Stimulated activated CD4-positive, alpha-beta T cell treated with anti-CD3 and anti-CD28 coated beads, TNF-alpha, amount 100 ng/mL, for 24 hours (primary cell): ENCODE measurements around the gene TGFB1.
"Not testable (repeated sequence)": the region's sequence is repeated elsewhere in the genome, so short reads cannot be mapped to it uniquely, and the experiment has no call there.

ENCODE experiments used
- DNase-seq, 3 experiments: peaks; one replicate each; pipeline ENCODE4 v3.0.0-alpha.2; 2020; ENCODE audit warnings: low read depth in 3 of 3

TGFB1 gene

DNA sequence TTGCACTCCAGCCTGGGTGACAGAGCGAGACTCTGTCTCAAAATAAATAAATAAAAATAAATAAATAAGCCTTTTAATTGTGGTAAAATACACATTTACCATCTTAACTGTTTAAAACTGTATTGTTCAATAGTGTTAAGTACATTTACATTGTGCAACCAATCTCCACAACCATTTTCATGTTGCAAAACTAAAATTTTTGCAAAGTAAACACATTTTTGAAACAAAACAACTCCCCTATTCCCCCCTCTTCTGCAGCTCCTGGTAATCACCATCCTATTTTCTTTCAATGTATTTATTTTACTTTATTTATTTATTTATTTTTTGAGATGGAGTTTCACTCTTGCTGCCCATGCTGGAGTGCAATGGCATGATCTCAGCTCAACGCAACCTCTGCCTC is 16.0 kb upstream of the TGFB1 start:
- DNase-seq: no peak

DNA sequence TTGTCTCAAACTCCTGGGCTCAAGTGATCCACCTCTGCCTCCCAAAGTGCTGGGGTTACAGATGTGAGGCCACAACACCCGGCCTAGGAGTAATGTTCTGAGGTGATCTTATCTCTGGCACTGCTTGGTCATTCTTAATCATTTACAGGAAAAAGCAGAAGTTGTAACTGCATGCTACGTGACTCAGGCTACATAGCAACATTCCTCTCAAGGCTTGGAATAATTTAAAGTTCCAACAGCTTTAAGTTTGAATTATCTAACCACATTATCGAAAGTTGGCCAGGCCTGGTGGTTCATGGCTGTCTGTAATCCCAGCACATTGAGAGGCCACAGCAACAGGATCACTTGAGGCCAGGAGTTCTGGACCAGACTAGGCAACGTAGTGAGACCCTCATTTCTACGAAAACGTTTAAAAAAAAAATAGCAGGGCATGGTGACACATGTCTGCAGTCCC is 14.2 kb upstream of the TGFB1 start:
- DNase-seq: no peak

DNA sequence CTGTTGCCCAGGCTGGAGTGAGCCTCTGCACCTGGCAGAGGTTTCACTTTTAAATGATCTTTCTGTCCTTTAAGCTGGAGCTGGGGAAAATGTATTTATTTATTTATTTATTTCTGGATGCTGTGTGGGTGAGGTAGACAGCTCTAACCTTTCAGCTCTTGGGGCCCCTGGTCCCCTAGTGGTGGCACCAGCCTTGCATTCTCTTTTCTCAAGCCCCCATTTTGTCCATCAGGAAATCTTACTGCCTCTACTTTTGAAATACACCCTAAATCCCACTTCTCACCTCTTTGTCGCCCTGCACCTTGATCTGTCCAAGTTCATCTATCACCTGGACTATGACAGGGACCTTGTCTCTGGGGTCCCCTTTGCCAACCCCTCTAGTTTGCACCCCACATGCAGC is 12.4 kb upstream of the TGFB1 start:
- no peak for DNase-seq

DNA sequence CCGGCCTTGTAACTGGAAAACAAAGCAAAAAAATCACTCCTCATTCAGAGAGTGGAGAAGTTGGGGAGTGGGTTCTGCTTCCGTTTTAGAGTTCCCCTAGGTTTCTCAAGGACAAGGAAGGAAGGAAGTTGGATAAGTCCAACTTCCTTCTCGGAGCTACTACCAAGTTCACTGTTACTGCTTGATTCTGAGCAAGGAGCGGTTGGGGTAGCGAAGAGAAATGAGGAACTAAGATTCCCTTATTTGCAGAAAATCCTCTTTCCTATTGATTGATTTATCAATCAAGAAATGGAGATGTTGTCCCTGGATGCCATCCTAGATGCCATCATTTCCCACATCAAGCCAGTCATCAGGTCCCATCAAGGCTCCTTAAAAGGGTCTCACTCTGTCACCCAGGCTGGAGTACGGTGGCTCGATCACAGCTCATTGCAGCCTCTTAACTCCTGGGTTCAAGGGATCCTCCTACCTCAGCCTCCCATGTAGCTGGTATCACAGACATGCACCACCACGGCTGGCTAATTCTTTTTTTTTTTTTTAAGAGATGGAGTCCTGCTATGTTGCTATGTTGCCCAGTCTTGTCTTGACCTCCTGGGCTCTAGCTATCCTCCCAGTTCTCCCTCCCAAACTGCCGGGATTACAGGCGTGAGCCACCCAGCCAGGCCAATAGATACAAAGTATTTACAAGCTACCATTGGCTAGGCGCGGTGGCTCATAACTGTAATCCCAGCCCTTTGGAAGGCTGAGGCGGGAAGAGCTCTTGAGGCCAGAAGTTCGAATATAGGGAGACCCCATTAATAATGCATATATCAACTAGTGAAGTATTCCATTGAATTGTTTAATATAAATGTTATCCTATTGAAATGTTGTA is 11.0 kb upstream of the TGFB1 start:
- no peak for DNase-seq

DNA sequence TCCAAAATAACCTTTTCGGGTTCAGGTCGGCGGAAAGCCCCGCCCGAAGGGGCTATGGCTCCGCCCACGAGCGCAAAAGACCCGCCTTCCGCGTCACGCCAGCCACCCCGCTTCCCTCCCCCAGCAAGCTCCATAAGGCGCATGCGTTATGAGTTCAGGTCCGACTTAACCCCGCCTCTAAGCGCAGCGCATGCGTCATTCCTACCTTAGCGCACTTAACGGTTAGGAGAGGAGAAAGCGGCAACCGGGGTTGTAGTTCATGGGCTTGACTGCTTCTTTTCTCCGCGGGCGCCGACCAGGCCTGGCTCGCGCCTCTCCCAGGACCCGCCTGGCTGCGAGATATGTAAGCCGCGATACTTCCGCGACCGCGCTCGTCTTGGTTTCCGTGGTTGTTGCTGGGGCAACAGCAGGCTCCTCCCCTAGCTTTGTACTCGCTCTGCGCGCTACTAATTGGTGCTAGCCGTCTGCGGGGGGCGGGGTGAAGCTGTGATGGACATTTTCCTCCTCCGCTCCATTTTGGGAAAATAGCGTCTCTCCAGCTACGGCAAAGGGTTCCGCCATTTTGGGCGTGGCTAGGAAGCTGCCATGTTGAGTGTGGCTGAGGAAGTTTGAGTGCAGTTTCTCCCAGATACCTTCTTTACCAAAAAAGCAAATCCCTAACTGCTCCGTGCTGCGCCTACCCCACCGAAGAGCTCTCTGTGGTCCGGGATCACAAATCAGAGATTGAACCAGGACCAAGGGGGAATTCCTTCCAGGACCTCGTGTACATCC is 10.2 kb upstream of the TGFB1 start, which contains the start of gene B9D2:
TSS of gene B9D2 (minus strand) at position 397 of the 771 bp plus-strand sequence. CDS start 630 bp downstream, outside the sequence.
- DNase-seq: peak; percentile 93 to 97 (median 96)

DNA sequence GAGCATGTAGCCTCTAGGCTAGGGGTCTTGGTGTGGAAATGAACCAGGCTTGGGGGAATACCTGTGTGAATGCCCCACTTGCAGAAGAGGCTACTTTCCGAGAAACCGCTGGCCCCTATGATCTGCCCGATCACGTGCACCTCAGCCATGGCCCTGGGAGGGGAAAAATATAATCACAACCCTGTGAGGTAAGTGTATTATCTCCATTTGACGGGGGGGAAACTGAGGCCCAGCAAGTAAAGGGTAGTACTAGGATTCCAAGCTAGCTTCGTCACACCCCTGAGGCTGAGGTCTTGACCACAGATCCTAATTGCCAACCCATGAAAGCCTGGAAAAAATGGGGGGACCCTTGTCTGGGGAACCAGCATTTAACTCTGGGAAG is 9.6 kb upstream of the TGFB1 start:
- no peak for DNase-seq

DNA sequence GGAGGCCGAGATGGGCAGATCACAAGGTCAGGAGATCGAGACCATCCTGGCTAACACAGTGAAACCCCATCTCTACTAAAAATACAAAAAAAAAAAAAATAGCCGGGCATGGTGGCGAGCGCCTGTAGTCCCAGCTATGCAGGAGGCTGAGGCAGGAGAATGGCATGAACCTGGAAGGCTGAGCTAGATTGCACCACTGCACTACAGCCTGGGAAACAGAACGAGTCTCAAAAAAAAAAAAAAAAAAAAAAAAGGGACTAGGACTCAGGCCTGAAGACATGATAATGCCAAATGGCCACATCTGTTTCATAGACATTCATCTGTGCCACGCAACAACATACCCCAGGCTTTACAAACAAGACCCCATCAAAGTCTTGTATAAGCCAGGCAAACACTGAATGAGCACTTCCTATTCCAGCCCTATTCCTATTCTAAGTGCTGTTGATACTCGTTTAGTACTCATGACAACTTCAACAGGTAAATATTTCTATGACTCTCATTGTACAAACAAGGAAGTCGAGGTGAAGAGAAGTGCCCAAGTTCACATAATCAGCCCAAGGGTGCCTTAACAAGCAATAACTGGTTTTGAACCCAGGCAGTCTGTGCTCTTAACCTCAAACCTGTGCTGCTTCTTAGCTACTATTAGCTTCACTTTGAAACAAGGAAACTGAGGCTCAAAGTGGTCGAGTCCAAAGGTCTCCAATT is 8.6 kb upstream of the TGFB1 start:
- DNase-seq: no peak

DNA sequence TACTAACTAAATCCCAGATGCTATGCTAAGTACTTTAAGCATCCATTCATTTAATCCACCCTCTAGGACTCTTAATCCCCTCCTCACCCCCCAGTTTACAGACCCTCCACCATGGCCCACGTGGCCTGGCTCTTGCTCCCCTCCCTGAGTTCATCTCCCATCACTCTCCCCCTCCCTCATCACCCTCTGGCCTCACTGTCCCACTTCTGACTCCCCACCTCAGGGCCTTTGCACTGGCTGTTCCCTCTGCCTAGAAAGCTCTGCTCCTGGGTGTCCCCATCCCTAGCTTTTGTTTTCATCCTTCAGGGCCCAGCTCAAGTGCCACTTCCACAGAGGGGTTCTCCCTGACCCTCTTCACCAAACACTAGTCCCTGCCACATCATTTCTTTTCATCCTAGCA is 6.0 kb upstream of the TGFB1 start:
- DNase-seq: no peak

DNA sequence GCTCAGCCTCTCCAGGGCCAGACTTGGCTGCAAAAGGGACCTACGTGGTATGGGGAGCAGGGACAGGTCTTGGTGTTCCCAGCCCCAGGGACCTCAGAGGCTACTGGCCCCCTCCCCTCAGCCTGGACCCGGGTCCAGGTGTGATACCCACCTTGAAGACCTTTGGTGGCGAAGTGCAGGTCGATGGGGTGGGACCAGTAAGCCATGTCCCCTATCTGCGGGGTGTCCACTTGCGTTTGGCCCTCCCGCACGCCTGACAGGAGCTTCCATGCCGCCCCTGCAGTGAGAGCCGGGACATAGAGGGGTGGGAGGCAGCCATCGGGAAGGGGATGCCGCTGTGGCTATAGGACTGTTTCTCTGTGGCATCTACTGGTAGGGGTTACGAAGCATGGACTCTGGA is 4.0 kb upstream of the TGFB1 start:
- DNase-seq: no peak

DNA sequence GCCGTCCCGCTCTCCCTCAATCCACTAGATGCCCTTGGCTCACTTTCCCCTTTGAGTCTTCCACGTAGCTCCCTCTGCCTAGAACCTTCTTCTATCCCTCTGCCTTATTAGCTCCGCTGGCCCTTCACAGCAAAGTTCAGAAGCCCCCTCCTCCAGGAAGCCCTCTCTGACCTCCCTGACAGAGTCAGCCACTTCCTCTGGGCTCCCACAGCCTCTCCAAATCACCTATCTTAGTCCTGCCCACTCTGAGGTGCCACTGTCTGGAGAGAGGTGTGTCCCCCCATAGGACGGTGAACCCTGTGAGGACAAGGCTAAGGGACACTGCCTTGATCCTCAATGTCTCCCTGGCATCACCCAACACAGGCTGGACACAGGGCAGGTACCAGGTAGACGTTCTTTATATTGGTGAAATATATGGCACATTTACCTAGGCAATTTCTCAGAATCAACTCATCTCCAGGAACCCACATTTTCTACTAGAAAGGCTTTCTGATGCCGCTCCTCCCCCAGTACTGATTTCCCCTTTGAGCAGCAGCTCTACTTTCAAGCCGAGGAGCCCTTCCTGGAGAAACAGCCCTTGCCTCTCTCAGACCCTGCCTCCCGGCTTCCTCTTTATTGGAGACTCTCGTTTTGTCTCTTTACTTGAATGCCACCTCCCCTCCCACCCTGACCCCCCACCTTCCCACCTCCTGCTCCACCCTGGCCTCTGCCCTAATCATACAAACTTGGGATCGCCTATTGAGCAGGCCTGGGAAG is 3.4 kb upstream of the TGFB1 start:
- DNase-seq: no peak

DNA sequence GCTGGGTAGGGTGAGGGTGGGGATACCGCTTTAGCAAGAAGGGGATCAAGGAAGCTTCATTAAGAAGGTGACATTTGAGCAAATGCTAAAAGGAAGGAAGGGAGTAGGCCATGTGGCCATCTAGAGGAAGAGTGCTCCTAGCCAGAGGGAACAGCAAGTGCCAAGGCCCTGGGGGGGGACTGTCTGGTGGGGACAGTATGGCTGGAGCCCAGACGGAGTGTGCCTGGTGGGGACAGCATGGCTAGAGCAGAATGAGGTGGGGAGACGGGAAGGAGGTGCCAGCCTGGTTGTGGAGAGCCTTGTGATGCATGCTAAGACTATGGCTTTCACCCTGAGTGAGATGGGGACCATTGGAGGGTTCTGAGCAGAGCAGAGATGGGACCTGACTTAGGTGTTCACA is 2.1 kb upstream of the TGFB1 start:
- no peak for DNase-seq

DNA sequence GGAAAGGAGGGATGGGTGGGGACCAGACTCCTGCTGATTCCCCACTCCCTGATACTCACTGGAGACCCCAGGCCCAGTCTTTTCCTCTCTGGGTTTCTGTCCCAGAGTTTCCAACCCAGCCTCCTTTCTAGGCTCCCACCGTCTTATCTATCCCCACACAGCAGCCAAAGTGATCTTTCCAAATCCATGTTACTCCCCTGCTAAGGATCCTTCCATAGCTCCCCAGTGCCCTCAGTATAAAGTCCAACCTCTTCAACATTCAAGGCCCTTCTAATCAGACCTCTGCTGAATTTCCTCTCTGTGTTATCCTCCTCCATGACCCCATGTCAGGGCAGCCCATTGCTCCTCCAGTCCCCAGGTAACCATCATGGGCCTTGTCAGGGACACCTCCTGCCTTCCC is 1.3 kb upstream of the TGFB1 start:
- no peak for DNase-seq

DNA sequence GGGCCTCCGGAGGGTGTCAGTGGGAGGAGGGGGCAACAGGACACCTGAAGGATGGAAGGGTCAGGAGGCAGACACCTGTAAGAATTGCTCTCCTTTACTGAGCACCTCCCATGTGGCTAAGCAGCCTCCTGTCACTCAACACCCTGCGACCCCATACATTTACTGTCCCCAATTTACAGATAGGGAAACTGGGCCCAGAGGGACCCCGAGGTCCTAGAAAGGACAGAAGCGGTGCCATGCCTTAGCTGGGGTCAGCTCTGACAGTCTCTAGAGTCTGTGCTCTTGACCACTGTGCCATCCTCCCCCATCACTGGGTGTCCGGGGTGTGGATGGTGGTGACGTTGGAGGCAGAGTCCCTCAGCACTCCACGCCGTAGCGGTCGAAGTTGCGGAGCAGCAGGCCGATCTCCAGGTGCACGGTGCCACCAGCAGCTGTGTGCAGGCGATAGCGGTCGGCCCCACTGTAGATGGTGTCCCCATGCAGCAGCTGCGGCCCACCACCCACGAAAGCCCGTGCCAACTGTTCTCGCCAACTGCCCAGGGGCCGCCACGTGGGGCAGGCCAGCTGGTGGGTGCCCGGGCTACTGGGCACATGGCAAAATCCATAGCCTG is 726 bp upstream of the TGFB1 start:
- DNase-seq: no peak

DNA sequence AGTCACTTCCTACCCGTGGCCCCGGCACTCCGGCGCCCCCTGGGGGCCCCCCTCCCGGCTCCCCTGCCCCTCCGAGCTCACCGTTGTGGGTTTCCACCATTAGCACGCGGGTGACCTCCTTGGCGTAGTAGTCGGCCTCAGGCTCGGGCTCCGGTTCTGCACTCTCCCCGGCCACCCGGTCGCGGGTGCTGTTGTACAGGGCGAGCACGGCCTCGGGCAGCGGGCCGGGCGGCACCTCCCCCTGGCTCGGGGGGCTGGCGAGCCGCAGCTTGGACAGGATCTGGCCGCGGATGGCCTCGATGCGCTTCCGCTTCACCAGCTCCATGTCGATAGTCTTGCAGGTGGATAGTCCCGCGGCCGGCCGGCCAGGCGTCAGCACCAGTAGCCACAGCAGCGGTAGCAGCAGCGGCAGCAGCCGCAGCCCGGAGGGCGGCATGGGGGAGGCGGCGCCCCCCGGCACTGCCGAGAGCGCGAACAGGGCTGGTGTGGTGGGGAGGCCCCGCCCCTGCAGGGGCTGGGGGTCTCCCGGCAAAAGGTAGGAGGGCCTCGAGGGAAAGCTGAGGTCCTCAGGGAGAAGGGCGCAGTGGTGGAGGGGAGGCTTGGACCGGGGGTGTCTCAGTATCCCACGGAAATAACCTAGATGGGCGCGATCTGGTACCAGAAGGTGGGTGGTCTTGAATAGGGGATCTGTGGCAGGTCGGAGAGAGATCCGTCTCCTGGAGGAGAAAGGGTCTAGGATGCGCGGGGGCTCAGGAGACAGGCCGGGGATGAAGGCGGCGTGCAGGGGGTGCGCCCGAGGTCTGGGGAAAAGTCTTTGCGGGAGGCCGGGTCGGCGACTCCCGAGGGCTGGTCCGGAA is 885 bp downstream of the TGFB1 start:
- DNase-seq: peak; percentile 57 to 78 (median 63)

DNA sequence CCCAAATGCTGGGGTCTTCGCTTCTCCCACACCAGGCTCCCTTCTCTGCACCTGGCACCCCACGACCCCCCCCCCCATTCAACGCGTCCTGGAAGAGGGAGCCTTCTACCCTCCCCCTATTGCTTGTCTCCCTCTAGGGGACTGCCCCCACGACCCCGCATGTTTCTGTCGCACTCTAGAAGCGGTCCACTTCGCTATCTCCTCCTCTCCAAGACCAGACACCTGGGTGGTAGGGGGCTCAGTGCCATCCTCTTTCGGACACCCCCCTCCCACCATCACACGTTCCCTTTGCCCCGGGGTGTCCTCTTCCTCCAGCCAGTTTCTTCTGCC is 1.5 kb downstream of the TGFB1 start:
- no peak for DNase-seq

DNA sequence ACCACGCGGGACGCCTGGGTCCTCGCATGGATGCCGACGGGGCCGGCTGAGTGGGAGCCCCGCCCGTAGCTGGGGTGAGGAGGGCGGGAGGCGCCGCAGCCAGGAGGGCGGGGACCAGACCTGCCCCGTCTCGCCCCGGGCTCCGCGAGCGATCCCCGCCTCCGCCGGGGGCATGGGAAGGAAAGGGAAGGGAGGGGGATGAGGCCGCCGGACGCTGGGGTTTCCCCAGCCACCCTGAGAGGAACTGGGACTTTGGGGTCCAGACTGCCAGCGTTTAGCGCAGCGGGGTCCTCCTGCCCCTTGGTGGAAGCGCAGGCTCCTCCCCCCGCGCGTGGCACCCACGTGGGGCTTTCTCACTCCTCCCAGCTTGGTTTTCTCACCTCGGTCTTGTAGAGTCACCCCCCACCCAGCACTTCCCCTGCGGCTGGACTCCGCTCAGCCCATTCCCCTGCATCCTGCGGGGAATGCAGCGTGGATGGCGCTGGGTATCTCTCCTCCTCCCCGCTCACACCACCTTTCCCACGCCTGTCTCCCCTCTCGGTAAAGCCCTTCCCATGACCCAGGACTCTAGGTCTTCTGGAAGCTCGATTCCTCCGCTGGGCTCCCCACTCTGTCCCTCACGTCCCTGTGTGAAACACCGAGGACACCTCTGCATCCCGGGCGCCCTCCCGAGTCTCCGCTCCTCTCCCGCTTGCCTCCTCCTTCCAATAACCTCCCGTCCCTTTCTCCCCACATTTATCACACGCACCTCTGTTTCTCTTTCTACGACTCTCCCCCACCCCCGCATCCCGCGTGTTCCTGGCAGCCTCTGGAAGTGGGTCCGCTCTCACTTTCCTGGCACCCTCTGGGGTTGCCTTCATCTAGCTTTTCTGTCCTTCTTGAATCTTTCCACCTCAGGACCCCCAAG is 2.1 kb downstream of the TGFB1 start:
- peak; percentile 67 to 81 (median 68) for DNase-seq

DNA sequence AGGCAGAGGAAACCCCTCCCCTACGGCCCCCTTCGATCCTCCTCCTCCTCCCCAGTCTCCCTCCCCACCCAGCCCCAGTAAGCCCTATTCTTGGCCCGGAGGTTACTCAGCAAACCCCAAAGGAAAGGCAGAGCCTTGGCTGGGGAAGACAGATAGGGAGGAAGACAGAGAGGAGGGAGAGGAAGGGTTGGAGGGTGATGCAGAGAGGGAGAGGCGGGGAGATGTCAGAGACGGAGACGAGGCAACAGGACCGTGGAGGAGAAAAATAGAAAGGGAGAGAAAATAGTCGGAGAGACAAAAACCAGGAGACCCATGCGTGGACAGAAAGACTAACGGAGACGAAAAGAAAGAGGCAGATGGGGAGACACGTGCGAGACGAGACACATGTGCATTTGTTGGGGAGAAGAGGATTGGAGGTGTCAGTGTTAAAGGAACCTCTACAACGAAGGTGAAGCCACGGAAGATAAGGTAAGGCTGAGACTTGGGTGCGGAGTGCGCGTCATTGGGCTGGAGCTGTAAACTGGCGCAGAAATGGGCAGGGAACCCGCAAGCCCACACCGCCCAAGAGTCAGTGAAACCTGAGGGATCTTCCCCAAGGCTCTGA is 2.9 kb downstream of the TGFB1 start:
- no peak for DNase-seq

DNA sequence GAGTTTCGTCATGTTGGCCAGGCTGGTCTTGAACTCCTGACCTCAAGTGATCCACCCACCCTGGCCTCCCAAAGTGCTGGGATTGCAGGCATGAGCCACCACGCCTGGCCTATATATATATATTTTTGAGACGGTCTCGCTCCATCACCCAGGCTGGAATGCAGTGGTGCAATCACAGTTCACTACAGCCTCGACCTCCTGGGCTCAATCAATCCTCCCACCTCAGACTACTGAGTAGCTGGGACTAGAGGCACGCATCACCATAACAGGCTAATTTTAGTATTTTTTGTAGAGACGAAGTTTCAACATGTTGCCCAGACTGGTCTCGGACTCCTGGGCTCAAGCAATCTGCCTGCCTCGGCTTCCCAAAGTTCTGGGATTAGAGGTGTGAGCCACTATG is 6.8 kb downstream of the TGFB1 start:
- not testable (repeated sequence) for DNase-seq

DNA sequence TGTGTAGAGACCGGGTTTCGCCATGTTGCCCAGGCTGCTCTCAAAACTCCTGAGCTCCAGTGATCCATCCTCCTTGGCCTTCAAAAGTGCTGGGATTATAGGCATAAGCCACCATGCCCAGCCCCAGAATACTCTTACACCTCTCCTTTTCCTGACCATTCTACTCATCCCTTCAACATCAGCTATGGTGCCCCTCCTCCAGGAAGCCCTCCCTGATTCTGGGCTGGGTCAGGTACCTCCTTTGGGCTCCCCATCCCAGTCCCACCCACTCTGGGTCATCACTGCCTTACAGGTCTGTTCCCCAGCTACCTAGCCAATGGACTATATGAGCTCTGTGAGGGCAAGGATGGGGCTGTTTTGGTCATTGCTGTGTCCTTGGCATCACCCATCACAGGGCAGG is 9.6 kb downstream of the TGFB1 start:
- DNase-seq: no peak
